Bronchial epithelial cell (primary cell): Measurements from ENCODE around the gene TMEM161A. TPM values are rescaled to one million over a fixed set of nuclear protein-coding genes. Genes with fewer than 3 reads are reported as not detected.
"Not testable (repeated sequence)": the region's sequence is repeated elsewhere in the genome, so short reads cannot be mapped to it uniquely, and the experiment has no call there.

Source experiments
- DNase-seq: peaks from one replicate; pipeline ENCODE4 v3.0.0-alpha.2; 2010; ENCODE audit warnings: low read depth
- FAIRE-seq: peaks from 2 replicates; lab custom pipeline; 2011; peaks lifted over from hg19 to GRCh38; lab: Jason Lieb, UNC
- H3K27me3 ChIP-seq: 2 replicates; pipeline ENCODE4 v1.5.1; 2011; ENCODE audit warnings: low read length; ENCODE audit not compliant: control insufficient read depth, insufficient read depth
- H3K36me3 ChIP-seq: 2 replicates; pipeline ENCODE4 v1.5.1; 2011; ENCODE audit warnings: low read length; ENCODE audit not compliant: control insufficient read depth, insufficient read depth
- H3K4me3 ChIP-seq: 2 replicates; pipeline ENCODE4 v1.5.1; 2011; ENCODE audit warnings: mild to moderate bottlenecking, low read depth, low read length, control low read depth
- total RNA-seq: library from RNA; depleted of rRNA; stranded (reverse); fragments of >200 nt; gene quantifications from 2 replicates; pipeline ENCODE4 v1.2.1, GENCODE V29; 2014
- TF ChIP-seq, protein P1 (sequence below): IDR thresholded peaks from 2 replicates; pipeline ENCODE4 v1.5.1; 2011; ENCODE audit warnings: mild to moderate bottlenecking, moderate library complexity, low read length, control low read depth, inconsistent platforms; ENCODE audit not compliant: insufficient read depth, severe bottlenecking

Gene TMEM161A
- total RNA-seq, 1 donor from 2014 or later, result 28.7 TPM

DNA sequence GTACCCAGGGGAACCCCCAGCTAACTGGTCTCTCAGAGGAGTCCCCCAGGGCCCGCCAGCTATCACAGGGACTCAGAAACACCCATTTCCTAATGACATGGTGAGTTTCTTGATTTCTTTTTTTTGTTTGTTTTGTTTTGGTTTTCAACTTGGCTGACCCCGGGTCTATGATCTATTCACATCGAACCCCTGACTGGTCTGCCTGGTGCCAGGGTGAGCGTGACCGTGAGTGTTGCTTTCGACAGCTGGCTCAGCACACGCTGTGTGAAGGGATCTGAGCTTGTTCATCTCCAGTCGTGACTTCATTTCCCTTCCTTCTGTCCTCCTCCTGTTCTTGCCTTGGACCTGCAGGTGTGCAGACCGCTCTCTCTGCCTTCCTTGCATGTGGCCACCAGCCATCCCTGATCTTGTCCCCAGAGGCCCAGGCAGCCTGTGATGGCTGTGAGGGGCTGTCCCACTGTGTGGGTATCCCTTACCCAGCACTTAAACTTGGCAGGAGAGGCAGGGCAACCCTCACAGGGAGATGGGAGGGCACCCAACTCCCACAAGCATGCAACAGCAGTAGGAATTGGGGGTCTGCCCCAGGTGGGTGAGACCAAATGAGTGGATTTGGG lies 26.2 kb downstream of the TMEM161A start:
- no peak overlapping the region for H3K4me3 ChIP-seq
- TF ChIP-seq, protein P1, sequence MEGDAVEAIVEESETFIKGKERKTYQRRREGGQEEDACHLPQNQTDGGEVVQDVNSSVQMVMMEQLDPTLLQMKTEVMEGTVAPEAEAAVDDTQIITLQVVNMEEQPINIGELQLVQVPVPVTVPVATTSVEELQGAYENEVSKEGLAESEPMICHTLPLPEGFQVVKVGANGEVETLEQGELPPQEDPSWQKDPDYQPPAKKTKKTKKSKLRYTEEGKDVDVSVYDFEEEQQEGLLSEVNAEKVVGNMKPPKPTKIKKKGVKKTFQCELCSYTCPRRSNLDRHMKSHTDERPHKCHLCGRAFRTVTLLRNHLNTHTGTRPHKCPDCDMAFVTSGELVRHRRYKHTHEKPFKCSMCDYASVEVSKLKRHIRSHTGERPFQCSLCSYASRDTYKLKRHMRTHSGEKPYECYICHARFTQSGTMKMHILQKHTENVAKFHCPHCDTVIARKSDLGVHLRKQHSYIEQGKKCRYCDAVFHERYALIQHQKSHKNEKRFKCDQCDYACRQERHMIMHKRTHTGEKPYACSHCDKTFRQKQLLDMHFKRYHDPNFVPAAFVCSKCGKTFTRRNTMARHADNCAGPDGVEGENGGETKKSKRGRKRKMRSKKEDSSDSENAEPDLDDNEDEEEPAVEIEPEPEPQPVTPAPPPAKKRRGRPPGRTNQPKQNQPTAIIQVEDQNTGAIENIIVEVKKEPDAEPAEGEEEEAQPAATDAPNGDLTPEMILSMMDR, result no peak
- H3K36me3 ChIP-seq, result no peaks in the 10 kb centered on the region
- peaks cover 2% of the 10 kb centered on the region for H3K27me3 ChIP-seq
- no peak for FAIRE-seq
- no peak for DNase-seq

DNA sequence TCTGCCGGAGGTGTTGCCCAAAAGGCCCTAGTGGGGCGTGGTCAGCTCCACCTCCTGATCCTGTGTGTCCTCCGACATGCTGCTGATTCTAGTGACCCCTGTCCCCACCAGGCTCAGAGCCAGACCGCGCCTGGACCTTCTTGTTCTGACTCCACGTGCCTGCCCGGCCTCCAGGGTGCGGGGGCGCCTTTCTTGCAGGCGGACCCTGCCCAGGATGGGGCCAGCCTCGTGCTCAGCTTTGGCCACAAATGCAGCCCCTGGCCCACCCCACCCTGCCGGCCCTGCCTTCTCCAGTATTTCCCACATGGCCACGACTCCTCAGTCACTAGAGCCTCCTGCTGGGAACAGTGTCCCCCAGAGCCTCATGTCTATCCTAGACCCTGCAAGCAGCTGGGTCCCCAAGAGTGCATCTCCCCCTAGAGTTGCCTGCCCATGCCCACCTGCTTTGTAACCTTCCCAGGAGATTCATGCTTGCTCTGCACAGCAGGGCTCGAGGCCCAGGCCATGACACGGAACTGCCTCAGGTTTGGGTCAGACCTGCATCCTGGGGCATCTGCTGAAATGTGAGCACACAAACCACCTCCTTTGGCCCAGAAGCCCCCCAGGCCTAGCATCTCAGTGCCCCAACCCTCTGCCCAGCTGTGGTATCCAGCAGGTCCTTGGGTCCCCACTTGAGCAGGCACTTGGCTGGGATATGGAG lies 27.0 kb downstream of the TMEM161A start:
- TF ChIP-seq, protein P1, result no peak
- Histone ChIP-seq H3K4me3 (no peak overlapping the region), H3K27me3 (peaks cover 2% of the 10 kb centered on the region), H3K36me3 (no peaks in the 10 kb centered on the region)
- FAIRE-seq (no peak), DNase-seq (no peak)

DNA sequence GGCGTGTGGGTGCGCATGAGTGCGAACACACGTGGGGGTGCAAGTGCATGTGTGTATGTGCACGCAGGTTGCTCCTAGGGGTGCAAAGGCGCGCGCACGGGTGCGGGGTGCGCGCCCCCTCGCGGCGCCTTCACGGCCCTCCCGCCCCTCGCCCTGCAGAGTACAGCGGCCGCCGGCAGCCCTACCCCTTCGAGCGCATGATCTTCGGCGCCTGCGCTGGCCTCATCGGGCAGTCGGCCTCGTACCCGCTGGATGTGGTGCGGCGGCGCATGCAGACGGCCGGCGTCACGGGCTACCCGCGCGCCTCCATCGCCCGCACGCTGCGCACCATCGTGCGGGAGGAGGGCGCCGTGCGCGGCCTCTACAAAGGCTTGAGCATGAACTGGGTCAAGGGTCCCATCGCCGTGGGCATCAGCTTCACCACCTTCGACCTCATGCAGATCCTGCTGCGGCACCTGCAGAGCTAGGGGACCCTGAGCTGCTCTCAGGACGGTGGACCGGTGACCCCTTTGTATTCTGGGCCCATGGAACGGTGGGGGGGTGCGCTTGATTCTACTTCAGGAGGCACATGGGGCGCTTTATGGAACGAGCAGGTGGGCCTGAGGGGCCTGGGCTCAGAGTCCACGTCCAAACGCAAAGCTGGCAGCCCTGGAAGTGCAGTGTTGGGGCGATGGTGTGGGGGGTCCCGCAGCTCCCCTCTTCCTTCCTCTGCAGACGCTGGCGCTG lies 27.7 kb downstream of the TMEM161A start:
- H3K4me3 ChIP-seq, result no peak overlapping the region
- FAIRE-seq, result no peak
- H3K27me3 ChIP-seq, result peaks cover 2% of the 10 kb centered on the region
- DNase-seq, result no peak
- TF ChIP-seq, protein P1, result peak; percentile 36
- no peaks in the 10 kb centered on the region for H3K36me3 ChIP-seq

DNA sequence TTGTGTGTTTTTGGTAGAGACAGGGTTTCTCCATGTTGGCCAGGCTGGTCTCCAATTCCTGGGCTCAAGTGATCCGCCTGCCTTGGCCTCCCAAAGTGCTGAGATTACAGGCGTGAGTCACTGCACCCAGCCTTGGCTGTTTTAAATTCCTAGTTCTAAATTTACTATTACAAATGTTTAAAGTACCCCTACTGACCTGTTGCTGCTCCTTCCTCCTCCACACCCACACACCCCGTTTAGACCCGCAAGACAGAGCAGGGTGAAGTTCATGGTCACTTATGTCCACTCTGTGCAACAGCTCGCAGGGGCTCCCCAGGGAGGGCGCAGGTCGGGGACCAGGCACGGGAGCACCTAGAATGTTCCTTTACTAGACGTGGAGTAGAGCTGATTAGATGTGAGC lies 28.7 kb downstream of the TMEM161A start:
- DNase-seq (no peak), FAIRE-seq (no peak)
- Histone ChIP-seq H3K27me3 (peaks cover 2% of the 10 kb centered on the region), H3K36me3 (no peaks in the 10 kb centered on the region), H3K4me3 (no peak overlapping the region)
- TF ChIP-seq, protein P1, result no peak

DNA sequence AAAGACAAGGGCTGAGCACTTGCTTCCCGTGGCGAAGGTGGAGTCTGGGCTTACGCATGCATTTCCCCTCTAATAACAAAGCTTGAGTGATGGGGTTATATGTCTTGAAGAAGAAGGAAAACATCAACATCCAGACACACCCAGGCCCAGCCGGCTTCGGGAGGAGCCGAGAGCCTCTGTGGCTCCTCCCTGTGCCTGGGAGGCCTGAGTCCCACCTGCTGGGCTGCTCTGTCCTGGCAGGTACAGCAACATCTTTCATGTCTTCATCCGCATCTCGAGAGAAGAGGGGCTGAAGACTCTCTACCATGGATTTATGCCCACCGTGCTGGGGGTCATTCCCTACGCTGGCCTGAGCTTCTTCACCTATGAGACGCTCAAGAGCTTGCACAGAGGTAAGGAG lies 30.6 kb downstream of the TMEM161A start:
- FAIRE-seq, result no peak

DNA sequence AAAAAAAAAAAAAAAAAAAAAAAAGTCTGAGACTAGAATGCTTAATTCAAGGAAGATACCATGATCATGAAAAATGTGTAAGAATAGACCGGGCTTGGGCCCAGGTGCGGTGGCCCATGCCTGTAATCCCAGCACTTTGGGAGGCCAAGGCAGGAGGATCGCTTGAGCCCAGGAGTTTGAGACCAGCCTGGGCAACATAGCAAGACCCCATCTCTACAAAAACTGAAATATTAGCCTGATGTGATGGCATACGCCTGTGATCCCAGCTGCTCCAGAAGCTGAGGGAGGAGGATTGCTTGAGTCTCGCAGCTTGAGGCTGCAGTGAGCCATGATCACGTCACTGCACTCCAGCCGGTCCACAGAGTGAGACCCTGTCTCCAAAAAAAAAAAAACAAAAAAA lies 31.3 kb downstream of the TMEM161A start:
- not testable (repeated sequence) for H3K36me3 ChIP-seq, DNase-seq, FAIRE-seq, H3K27me3 ChIP-seq, H3K4me3 ChIP-seq

More for the DNA sequence above, 30.6 kb downstream of the TMEM161A start:
- H3K4me3 ChIP-seq, result no peak overlapping the region
- TF ChIP-seq, protein P1, result no peak
- H3K27me3 ChIP-seq, result peaks cover 2% of the 10 kb centered on the region
- no peak for DNase-seq
- no peaks in the 10 kb centered on the region for H3K36me3 ChIP-seq
